ACC112 (cell line): ENCODE measurements around the gene GPHA2.

ENCODE experiments used
- H2AFZ ChIP-seq: fragments of 200-600 bp; sonication (generic); one replicate; pipeline ENCODE4 v1.6.0; 2017; ENCODE audit warnings: antibody characterized with exemption, low read length; ENCODE audit not compliant: unreplicated experiment
- H3K27ac ChIP-seq: fragments of 200-600 bp; sonication (generic); 2 replicates; pipeline ENCODE4 v1.5.1; 2014; ENCODE audit warnings: low read depth, mild to moderate bottlenecking, antibody characterized with exemption, low read length, moderate library complexity
- H3K27me3 ChIP-seq: fragments of 200-600 bp; sonication (generic); 2 replicates; pipeline ENCODE4 v1.6.1; 2014; ENCODE audit warnings: mild to moderate bottlenecking, antibody characterized with exemption, low read length, moderate library complexity, mixed read lengths; ENCODE audit not compliant: insufficient read depth
- H3K36me3 ChIP-seq: fragments of 200-600 bp; sonication (generic); 2 replicates; pipeline ENCODE4 v1.6.1; 2016; ENCODE audit warnings: mild to moderate bottlenecking, antibody characterized with exemption, low read length, moderate library complexity, mixed read lengths; ENCODE audit not compliant: insufficient read depth
- H3K4me1 ChIP-seq: fragments of 200-600 bp; sonication (generic); one replicate; pipeline ENCODE4 v1.6.1; 2016; ENCODE audit warnings: low read length, mixed read lengths; ENCODE audit not compliant: insufficient read depth, unreplicated experiment, control insufficient read depth
- H3K4me3 ChIP-seq: fragments of 200-600 bp; sonication (generic); 2 replicates; pipeline ENCODE4 v1.5.1; 2014; ENCODE audit warnings: mild to moderate bottlenecking, low read depth, low read length
- H3K79me2 ChIP-seq: fragments of 200-600 bp; sonication (generic); one replicate; pipeline ENCODE4 v1.6.0; 2016; ENCODE audit warnings: low read length; ENCODE audit not compliant: control insufficient read depth, unreplicated experiment, insufficient read depth

GPHA2 gene

GRCh38 chr11:64930340-64930739, 5.4 kb downstream of the GPHA2 start:
- H3K79me2 ChIP-seq: peaks cover under 1% of the 10 kb centered on the region
- H3K27ac ChIP-seq: no peak overlapping the region
- H3K4me3 ChIP-seq: no peak overlapping the region
- no peaks in the 10 kb centered on the region for H3K4me1 ChIP-seq
- no peaks in the 10 kb centered on the region for H3K27me3 ChIP-seq
- H3K36me3 ChIP-seq: 0 out of 2 replicates have a peak, but pooled peaks cover 3% of the 10 kb centered on the region
- no peak overlapping the region for H2AFZ ChIP-seq

GRCh38 chr11:64929625-64930024, 6.1 kb downstream of the GPHA2 start:
- Histone ChIP-seq H3K4me3 (no peak overlapping the region), H2AFZ (no peak overlapping the region), H3K27me3 (no peaks in the 10 kb centered on the region), H3K79me2 (peaks cover 5% of the 10 kb centered on the region), H3K36me3 (0 out of 2 replicates have a peak, but pooled peaks cover 3% of the 10 kb centered on the region), H3K4me1 (no peaks in the 10 kb centered on the region), H3K27ac (no peak overlapping the region)

GRCh38 chr11:64928957-64929356, 6.7 kb downstream of the GPHA2 start:
- no peak overlapping the region for H3K4me3 ChIP-seq
- H3K27me3 ChIP-seq: no peaks in the 10 kb centered on the region
- H3K4me1 ChIP-seq: no peaks in the 10 kb centered on the region
- H3K36me3 ChIP-seq: 0 out of 2 replicates have a peak, but pooled peaks cover 3% of the 10 kb centered on the region
- H2AFZ ChIP-seq: no peak overlapping the region
- peaks cover 5% of the 10 kb centered on the region for H3K79me2 ChIP-seq
- no peak overlapping the region for H3K27ac ChIP-seq

- no peak overlapping the region for H3K4me3 ChIP-seq
- H3K36me3 ChIP-seq: no peaks in the 10 kb centered on the region
- H3K4me1 ChIP-seq: no peaks in the 10 kb centered on the region
- H3K27me3 ChIP-seq: no peaks in the 10 kb centered on the region
- no peak overlapping the region for H3K27ac ChIP-seq
- H3K79me2 ChIP-seq: peaks cover 5% of the 10 kb centered on the region
- H2AFZ ChIP-seq: no peak overlapping the region
Measured at GRCh38 chr11:64926689-64927088, 9.0 kb downstream of the GPHA2 start.

GRCh38 chr11:64925536-64926436, 9.9 kb downstream of the GPHA2 start:
- Histone ChIP-seq H3K4me3 (peak overlapping the region; percentile 82), H3K27me3 (no peaks in the 10 kb centered on the region), H3K79me2 (peaks cover 5% of the 10 kb centered on the region), H3K36me3 (no peaks in the 10 kb centered on the region), H3K27ac (no peak overlapping the region), H3K4me1 (no peaks in the 10 kb centered on the region), H2AFZ (no peak overlapping the region)

- Histone ChIP-seq H3K79me2 (peaks cover 5% of the 10 kb centered on the region), H3K4me1 (no peaks in the 10 kb centered on the region), H3K4me3 (peak overlapping the region; percentile 82), H3K36me3 (no peaks in the 10 kb centered on the region), H3K27ac (no peak overlapping the region), H3K27me3 (no peaks in the 10 kb centered on the region), H2AFZ (peak overlapping the region; percentile 69)
Measured at GRCh38 chr11:64924910-64925284, 10.8 kb downstream of the GPHA2 start.

- Histone ChIP-seq H3K27ac (peak within 1 kb of the TSS; percentile 57), H3K4me3 (peak within 1 kb of the TSS; percentile 82), H2AFZ (peak within 1 kb of the TSS; percentile 97), H3K27me3 (no peaks in the 10 kb centered on the region), H3K36me3 (no peaks in the 10 kb centered on the region), H3K79me2 (peaks cover 5% of the 10 kb centered on the region), H3K4me1 (no peaks in the 10 kb centered on the region)
Measured at GRCh38 chr11:64923944-64924909, 11.5 kb downstream of the GPHA2 start, which contains the start of gene PPP2R5B. Gene PPP2R5B (plus strand): TSS chr11:64924689. CDS start chr11:64925735, 1,046 bp downstream.

- Histone ChIP-seq H2AFZ (no peak overlapping the region), H3K4me1 (no peaks in the 10 kb centered on the region), H3K79me2 (peaks cover 5% of the 10 kb centered on the region), H3K27ac (no peak overlapping the region), H3K36me3 (no peaks in the 10 kb centered on the region), H3K4me3 (no peak overlapping the region), H3K27me3 (no peaks in the 10 kb centered on the region)
Measured at GRCh38 chr11:64923151-64923661, 12.5 kb downstream of the GPHA2 start.

- no peaks in the 10 kb centered on the region for H3K4me1 ChIP-seq
- H3K27ac ChIP-seq: no peak overlapping the region
- H2AFZ ChIP-seq: no peak overlapping the region
- peaks cover 9% of the 10 kb centered on the region for H3K79me2 ChIP-seq
- H3K36me3 ChIP-seq: no peaks in the 10 kb centered on the region
- H3K27me3 ChIP-seq: no peaks in the 10 kb centered on the region
- no peak overlapping the region for H3K4me3 ChIP-seq
Measured at GRCh38 chr11:64921384-64921783, 14.3 kb downstream of the GPHA2 start.

- Histone ChIP-seq H3K27me3 (no peaks in the 10 kb centered on the region), H3K4me1 (no peaks in the 10 kb centered on the region), H3K79me2 (peaks cover 11% of the 10 kb centered on the region), H2AFZ (no peak overlapping the region), H3K27ac (no peak overlapping the region), H3K36me3 (no peaks in the 10 kb centered on the region), H3K4me3 (no peak overlapping the region)
Measured at GRCh38 chr11:64920124-64920523, 15.6 kb downstream of the GPHA2 start.
